Upper lobe of left lung (tissue), 6 donors: Measurements from ENCODE around the gene AFAP1. TPM values are rescaled to one million over a fixed set of nuclear protein-coding genes. Genes with fewer than 3 reads are reported as not detected.

Experiments used
- ATAC-seq, 2 donors: fragments of 200-7000 bp; cut with Tn5 transposase; one replicate each; pipeline ENCODE4 v1.9.1; 2022; ENCODE audit warnings: mild to moderate bottlenecking in 2 of 2, moderate library complexity in 2 of 2; ENCODE audit not compliant: low FRiP score in 2 of 2
- DNase-seq, 2 donors: peaks; one replicate each; pipeline ENCODE4 v3.0.0-alpha.2; 2019 to 2020
- H3K27ac ChIP-seq, 4 donors: fragments of 200-600 bp; sonication (generic); one replicate each; pipeline ENCODE4 v1.5.1; 2016 to 2019
- H3K27me3 ChIP-seq, 4 donors: fragments of 200-600 bp; sonication (generic); one replicate each; pipeline ENCODE4 v1.5.1; 2017 to 2019
- H3K36me3 ChIP-seq, 4 donors: fragments of 200-600 bp; sonication (generic); one replicate each; pipeline ENCODE4 v1.5.1; 2016 to 2019
- H3K4me1 ChIP-seq, 4 donors: fragments of 200-600 bp; sonication (generic); one replicate each; pipeline ENCODE4 v1.5.1; 2018 to 2019
- H3K4me3 ChIP-seq, 4 donors: fragments of 200-600 bp; sonication (generic); one replicate each; pipeline ENCODE4 v1.5.1; 2017 to 2019; ENCODE audit warnings: mild to moderate bottlenecking in 2 of 4, moderate library complexity in 1 of 4
- H3K9me3 ChIP-seq, 4 donors: fragments of 200-600 bp; sonication (generic); one replicate each; pipeline ENCODE4 v1.5.1; 2018 to 2019
- CTCF ChIP-seq, 6 experiments: fragments of 450-650 bp in 4 of 6; fragments of 200-600 bp in 2 of 6; sonication (generic) in 2 of 6; IDR thresholded peaks; one replicate each; pipeline ENCODE4 v1.5.1; 2016 to 2019; ENCODE audit warnings: antibody characterized with exemption in 6 of 6
- EP300 ChIP-seq, 4 donors: sonication (generic); formaldehyde crosslinking; IDR thresholded peaks; one replicate each; pipeline ENCODE4 v1.5.1; 2017; ENCODE audit warnings: antibody characterized with exemption in 4 of 4, control low read depth in 2 of 4
- POLR2A ChIP-seq, 4 donors: fragments of 450-650 bp; IDR thresholded peaks; one replicate each; pipeline ENCODE4 v1.5.1; 2016 to 2017; ENCODE audit warnings: antibody characterized with exemption in 4 of 4, mild to moderate bottlenecking in 2 of 4
- POLR2AphosphoS5 ChIP-seq, 2 donors: sonication (generic); formaldehyde crosslinking; IDR thresholded peaks; one replicate each; pipeline ENCODE4 v1.5.1; 2017; ENCODE audit warnings: antibody characterized with exemption in 2 of 2
- WGBS, 2 donors: methylation state at CpG; one replicate each; pipeline ENCODE4 v1.1.5; 2017 to 2018; 5-methylcytosine and 5-hydroxymethylcytosine counted together
- total RNA-seq, 6 donors: library from RNA; depleted of rRNA in 4 of 6; stranded (reverse); fragments of >200 nt in 4 of 6; gene quantifications; one replicate each; pipeline versions ENCODE4 v1.1.0 to v1.2.1, GENCODE V29; 2016 to 2021
- donor health status: DM: no; HTN: no; CAD: no; lungs with moderate emphysema.
- donor health status: DM: no; HTN: yes; CAD: no; lungs with severe emphysema.

Gene AFAP1
- total RNA-seq, 6 donors from 2014 or later = 10.9 to 26.7 (median 19.2) TPM

DNA sequence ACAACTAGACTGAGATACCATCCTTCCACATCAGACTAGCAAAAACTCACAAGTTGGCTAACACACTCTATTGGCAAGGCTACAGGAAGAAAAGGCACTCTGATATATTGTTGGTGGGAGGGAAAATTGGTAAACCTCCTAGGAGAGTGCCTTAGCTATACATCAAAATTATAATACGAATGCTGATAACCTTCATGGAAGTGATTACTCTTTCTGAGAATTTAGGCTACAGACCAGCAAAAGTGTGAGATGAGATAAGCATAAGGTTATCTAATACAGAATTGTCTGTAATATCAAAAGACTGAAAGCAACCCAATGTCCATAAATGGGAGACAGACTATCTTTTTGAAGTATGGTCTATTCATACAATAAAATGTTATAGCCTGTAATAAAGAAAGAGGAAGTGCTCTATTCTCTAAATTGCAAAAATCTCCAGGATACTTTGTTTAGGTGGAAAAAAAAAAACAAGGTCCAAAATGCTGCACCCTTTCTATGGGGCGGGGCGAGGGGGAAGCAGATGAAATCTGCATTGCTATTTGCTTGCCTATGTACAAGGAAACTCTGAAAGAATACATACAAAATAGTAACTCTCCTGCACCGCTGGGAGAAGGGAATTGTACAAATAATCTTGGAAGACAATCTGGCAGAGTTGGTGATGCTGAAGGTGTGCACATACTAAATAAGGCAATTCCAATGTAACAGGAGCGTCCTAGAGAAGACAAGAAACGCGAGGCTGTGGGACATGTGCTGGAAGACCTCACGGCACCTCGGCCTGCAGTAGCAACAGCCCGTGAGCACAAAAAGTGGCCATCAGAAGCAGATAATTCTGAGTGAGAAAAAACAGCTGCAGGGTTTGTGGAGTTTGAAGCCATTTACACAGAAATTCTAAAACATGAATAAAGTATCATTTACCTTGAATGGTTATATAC lies 109.7 kb downstream of the AFAP1 start:
- no peaks in the 10 kb centered on the region for H3K9me3 ChIP-seq
- no peak overlapping the region for H3K4me3 ChIP-seq
- H3K27ac ChIP-seq = peak overlapping the region in 2 of 4 donors; percentile 68
- peaks cover 9 to 17% (median 13%) of the 10 kb centered on the region in 4 donors for H3K4me1 ChIP-seq
- WGBS, 2 donors = 77% methylated on average over 10 of the region's 10 CpGs
- ATAC-seq (no peak), DNase-seq (no peak)
- peaks cover 0 to 6% (median 0%) of the 10 kb centered on the region in 4 donors for H3K36me3 ChIP-seq
- no peak for TF ChIP-seq CTCF (IDR thresholded peaks at IDR 0.05)
- TF ChIP-seq POLR2A (IDR thresholded peaks at IDR 0.05) = no peak
- no peak for TF ChIP-seq POLR2AphosphoS5 (IDR thresholded peaks at IDR 0.05)
- TF ChIP-seq EP300 (IDR thresholded peaks at IDR 0.05) = no peak
- H3K27me3 ChIP-seq = no peaks in the 10 kb centered on the region

- H3K4me1 ChIP-seq = peaks cover 10 to 21% (median 16%) of the 10 kb centered on the region in 4 donors
- ATAC-seq = peak in 1 of 2 donors; percentile 10
- WGBS, 2 donors = 76 to 81% methylated on average over 6 of the region's 6 CpGs
- no peak for DNase-seq
- H3K36me3 ChIP-seq = peaks cover 0 to 6% (median 0%) of the 10 kb centered on the region in 4 donors
- no peak for TF ChIP-seq POLR2AphosphoS5 (IDR thresholded peaks at IDR 0.05)
- peak overlapping the region; percentile 66 to 82 (median 68) for H3K27ac ChIP-seq
- H3K4me3 ChIP-seq = no peak overlapping the region
- no peaks in the 10 kb centered on the region for H3K9me3 ChIP-seq
- H3K27me3 ChIP-seq = no peaks in the 10 kb centered on the region
Observed at GRCh38 chr4:7828793-7829301, 110.8 kb downstream of the AFAP1 start.

GRCh38 chr4:7828011-7828720 lies 111.5 kb downstream of the AFAP1 start:
- DNase-seq (peak in 1 of 2 donors; percentile 49), ATAC-seq (peak; percentile 89 to 95)
- H3K27me3 ChIP-seq = no peaks in the 10 kb centered on the region
- H3K9me3 ChIP-seq = no peaks in the 10 kb centered on the region
- no peak overlapping the region for H3K4me3 ChIP-seq
- H3K4me1 ChIP-seq = peaks cover 16 to 23% (median 19%) of the 10 kb centered on the region in 4 donors
- 40 to 58% methylated on average over 13 of the region's 13 CpGs for WGBS, 2 donors
- no peak for TF ChIP-seq EP300 (IDR thresholded peaks at IDR 0.05)
- TF ChIP-seq POLR2A (IDR thresholded peaks at IDR 0.05) = no peak
- TF ChIP-seq POLR2AphosphoS5 (IDR thresholded peaks at IDR 0.05) = peak; percentile 77 to 83
- TF ChIP-seq CTCF (IDR thresholded peaks at IDR 0.05) = no peak
- H3K36me3 ChIP-seq = peaks cover 0 to 6% (median 0%) of the 10 kb centered on the region in 4 donors
- H3K27ac ChIP-seq = peak overlapping the region; percentile 66 to 82 (median 68)

DNA sequence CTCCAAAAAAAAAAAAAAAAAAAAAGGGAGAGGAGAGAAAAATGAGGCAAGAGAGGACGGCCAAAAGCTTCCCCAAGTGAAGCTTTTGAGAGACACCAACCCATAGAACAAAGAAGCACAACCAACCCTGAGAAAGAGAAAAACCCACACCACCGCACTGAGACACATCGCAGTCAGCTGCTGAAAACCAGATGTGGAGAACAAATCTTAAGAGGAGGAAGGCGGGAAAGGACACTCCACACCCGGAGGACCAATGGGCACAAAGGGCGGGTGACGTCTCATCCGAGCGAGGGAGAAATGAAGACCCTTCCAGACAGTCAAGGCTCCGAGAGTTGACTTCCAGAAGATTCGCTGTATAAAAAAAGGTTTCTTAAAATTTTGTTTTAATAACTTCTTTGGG lies 112.1 kb downstream of the AFAP1 start:
- peaks cover 0 to 6% (median 0%) of the 10 kb centered on the region in 4 donors for H3K36me3 ChIP-seq
- H3K27me3 ChIP-seq = no peaks in the 10 kb centered on the region
- no peak overlapping the region for H3K4me3 ChIP-seq
- no peak for TF ChIP-seq EP300 (IDR thresholded peaks at IDR 0.05)
- no peak for TF ChIP-seq POLR2AphosphoS5 (IDR thresholded peaks at IDR 0.05)
- no peak for TF ChIP-seq CTCF (IDR thresholded peaks at IDR 0.05)
- TF ChIP-seq POLR2A (IDR thresholded peaks at IDR 0.05) = no peak
- H3K9me3 ChIP-seq = no peaks in the 10 kb centered on the region
- 95 to 98% methylated on average over 11 of the region's 11 CpGs for WGBS, 2 donors
- H3K27ac ChIP-seq = peak overlapping the region; percentile 60 to 82 (median 68)
- peaks cover 16 to 25% (median 19%) of the 10 kb centered on the region in 4 donors for H3K4me1 ChIP-seq
- DNase-seq (no peak), ATAC-seq (no peak)

DNA sequence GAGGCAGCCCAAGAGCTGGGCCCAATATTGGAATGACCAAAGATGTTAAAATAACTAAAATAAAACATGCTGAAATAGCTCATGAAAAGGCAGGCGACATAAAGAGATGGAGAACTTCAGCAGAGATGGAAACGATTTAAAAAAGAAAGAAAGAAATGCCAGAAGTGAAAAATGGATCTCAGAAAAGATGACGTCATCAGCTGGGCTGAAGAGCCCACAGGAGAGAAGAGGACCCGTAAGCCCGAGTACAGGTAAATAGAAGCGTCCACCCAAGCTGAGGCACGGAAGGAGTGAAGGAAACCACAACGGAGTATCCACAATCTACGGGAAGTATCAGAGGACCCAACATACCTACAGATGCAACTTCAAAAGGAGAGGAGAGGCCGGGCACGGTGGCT lies 112.8 kb downstream of the AFAP1 start:
- Histone ChIP-seq H3K4me1 (peaks cover 16 to 25% (median 19%) of the 10 kb centered on the region in 4 donors), H3K4me3 (no peak overlapping the region), H3K36me3 (peaks cover 0 to 6% (median 0%) of the 10 kb centered on the region in 4 donors), H3K27ac (no peak overlapping the region), H3K9me3 (no peaks in the 10 kb centered on the region), H3K27me3 (no peaks in the 10 kb centered on the region)
- no peak for ATAC-seq
- WGBS, 2 donors = 88 to 95% methylated on average over 11 of the region's 11 CpGs
- no peak for DNase-seq
- TF ChIP-seq EP300 (IDR thresholded peaks at IDR 0.05) (no peak), CTCF (IDR thresholded peaks at IDR 0.05) (no peak), POLR2A (IDR thresholded peaks at IDR 0.05) (no peak)
